MM.1S (cell line): ENCODE data around the gene NEDD4L.

Source experiments
- DNase-seq: peaks from one replicate; pipeline ENCODE4 v3.0.0-alpha.2; 2015
- H2AFZ ChIP-seq: fragments of 300-600 bp; sonication (generic); 2 replicates; pipeline ENCODE4 v1.6.0; 2016; ENCODE audit warnings: antibody characterized with exemption, low read length
- H3F3A ChIP-seq: fragments of 300-600 bp; sonication (generic); 2 replicates; pipeline ENCODE4 v1.6.1; 2016; ENCODE audit warnings: mild to moderate bottlenecking, antibody characterized with exemption, low read length, moderate library complexity, mixed read lengths; ENCODE audit not compliant: insufficient read depth
- H3K27ac ChIP-seq: fragments of 300-600 bp; sonication (generic); 2 replicates; pipeline ENCODE4 v1.5.1; 2016; ENCODE audit warnings: mild to moderate bottlenecking, low read length
- H3K27me3 ChIP-seq: fragments of 300-600 bp; sonication (generic); replicated peaks from 2 replicates; pipeline ENCODE4 v1.6.0; 2016; ENCODE audit warnings: low read length; ENCODE audit not compliant: insufficient read depth
- H3K36me3 ChIP-seq: fragments of 300-600 bp; sonication (generic); replicated peaks from 2 replicates; pipeline ENCODE4 v1.6.1; 2016; ENCODE audit warnings: mild to moderate bottlenecking, low read length, mixed read lengths; ENCODE audit not compliant: insufficient read depth
- H3K4me1 ChIP-seq: fragments of 300-600 bp; sonication (generic); 2 replicates; pipeline ENCODE4 v1.6.1; 2016; ENCODE audit warnings: low read length, mixed read lengths
- H3K4me2 ChIP-seq: fragments of 300-600 bp; sonication (generic); 2 replicates; pipeline ENCODE4 v1.6.0; 2016; ENCODE audit warnings: low read depth, low read length
- H3K4me3 ChIP-seq: fragments of 300-600 bp; sonication (generic); 2 replicates; pipeline ENCODE4 v1.5.1; 2016; ENCODE audit warnings: low read length, mixed read lengths
- H3K79me2 ChIP-seq: fragments of 300-600 bp; sonication (generic); 2 replicates; pipeline ENCODE4 v1.6.1; 2016; ENCODE audit warnings: mixed run types, low read length, mixed read lengths
- H3K9ac ChIP-seq: fragments of 300-600 bp; sonication (generic); 2 replicates; pipeline ENCODE4 v1.6.1; 2016; ENCODE audit warnings: low read length, mixed read lengths
- H3K9me2 ChIP-seq: fragments of 300-600 bp; sonication (generic); replicated peaks from 2 replicates; pipeline ENCODE4 v1.6.1; 2016; ENCODE audit warnings: mild to moderate bottlenecking, low read length, mixed read lengths; ENCODE audit not compliant: insufficient read depth
- H3K9me3 ChIP-seq: fragments of 300-600 bp; sonication (generic); replicated peaks from 2 replicates; pipeline ENCODE4 v1.6.1; 2016; ENCODE audit warnings: mild to moderate bottlenecking, low read length, mixed read lengths; ENCODE audit not compliant: insufficient read depth
- H4K20me1 ChIP-seq: fragments of 300-600 bp; sonication (generic); 2 replicates; pipeline ENCODE4 v1.6.1; 2016; ENCODE audit warnings: mild to moderate bottlenecking, low read length, moderate library complexity, mixed read lengths; ENCODE audit not compliant: insufficient read depth
- CTCF ChIP-seq: fragments of 300-600 bp; sonication (generic); IDR thresholded peaks from 2 replicates; pipeline ENCODE4 v1.5.1; 2016; ENCODE audit warnings: antibody characterized with exemption, low read length, mixed read lengths
- EZH2 ChIP-seq: fragments of 300-600 bp; sonication (generic); optimal IDR thresholded peaks from 2 replicates; pipeline ENCODE3; 2017; ENCODE audit warnings: low read depth, mild to moderate bottlenecking, antibody characterized with exemption, low read length, mixed read lengths
- EZH2phosphoT487 ChIP-seq: fragments of 300-600 bp; sonication (generic); IDR thresholded peaks from 2 replicates; pipeline ENCODE4 v1.6.1; 2018; ENCODE audit warnings: antibody characterized with exemption, low read length

Gene NEDD4L

DNA sequence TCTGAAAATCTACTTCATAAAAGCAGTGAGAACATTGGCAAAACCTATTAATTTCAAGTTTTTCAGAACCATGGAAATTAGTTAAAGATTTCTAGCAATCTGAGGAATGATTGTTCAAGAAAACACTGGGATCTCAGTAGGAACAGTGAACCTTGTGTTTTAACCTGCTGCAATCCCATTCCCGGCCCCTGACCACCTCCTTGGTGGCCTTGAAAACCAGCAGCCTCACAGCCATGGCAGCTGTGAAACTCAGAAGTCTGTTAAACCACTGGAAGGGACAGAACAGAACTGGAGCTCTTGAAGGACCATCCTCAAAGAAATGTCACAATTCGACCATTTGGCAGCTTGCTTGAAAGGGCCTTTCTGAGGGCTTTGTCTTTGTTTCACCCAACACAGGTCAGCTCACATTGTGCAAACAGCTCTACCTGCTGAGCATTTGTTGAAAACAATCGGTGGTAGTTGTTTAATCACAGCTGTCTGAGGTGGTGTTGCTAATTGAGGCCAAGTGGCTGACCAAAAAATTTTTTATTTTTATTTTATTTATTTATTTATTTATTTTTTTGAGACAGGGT, 25.8 kb downstream of the NEDD4L start:
- no peak for DNase-seq
- Histone ChIP-seq H3F3A (no peaks in the 10 kb centered on the region), H3K27ac (no peak overlapping the region), H3K9me3 (no peaks in the 10 kb centered on the region), H3K79me2 (no peaks in the 10 kb centered on the region), H4K20me1 (no peaks in the 10 kb centered on the region), H3K4me3 (no peak overlapping the region), H3K9ac (no peak overlapping the region), H3K9me2 (no peaks in the 10 kb centered on the region), H3K36me3 (no peaks in the 10 kb centered on the region), H2AFZ (no peak overlapping the region), H3K27me3 (no peaks in the 10 kb centered on the region), H3K4me1 (no peaks in the 10 kb centered on the region), H3K4me2 (no peak overlapping the region)
- TF ChIP-seq CTCF (no peak), EZH2 (no peak), EZH2phosphoT487 (no peak)

DNA sequence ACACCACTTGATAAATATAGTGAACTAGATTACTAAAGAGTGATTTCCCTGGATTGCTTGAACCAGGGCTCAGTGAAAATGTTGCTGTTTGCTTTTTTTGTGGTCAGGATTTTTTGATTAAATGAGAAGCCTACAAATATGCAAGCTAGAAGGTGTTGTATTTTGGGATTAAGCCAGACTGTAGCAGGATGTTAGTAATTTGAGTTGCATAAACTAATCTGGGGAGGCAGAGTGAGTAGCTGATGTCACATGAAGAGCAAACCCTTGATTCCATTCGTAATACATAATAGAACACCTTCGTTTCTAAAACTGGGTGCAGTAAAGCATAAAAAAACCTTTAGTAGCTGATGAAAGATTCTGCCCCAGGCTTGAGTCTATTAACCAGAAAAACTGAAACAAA, 32.0 kb downstream of the NEDD4L start:
- Histone ChIP-seq H3K79me2 (peaks cover 4% of the 10 kb centered on the region; the same call in 1 of the 2 replicates), H3K27me3 (no peaks in the 10 kb centered on the region)

DNA sequence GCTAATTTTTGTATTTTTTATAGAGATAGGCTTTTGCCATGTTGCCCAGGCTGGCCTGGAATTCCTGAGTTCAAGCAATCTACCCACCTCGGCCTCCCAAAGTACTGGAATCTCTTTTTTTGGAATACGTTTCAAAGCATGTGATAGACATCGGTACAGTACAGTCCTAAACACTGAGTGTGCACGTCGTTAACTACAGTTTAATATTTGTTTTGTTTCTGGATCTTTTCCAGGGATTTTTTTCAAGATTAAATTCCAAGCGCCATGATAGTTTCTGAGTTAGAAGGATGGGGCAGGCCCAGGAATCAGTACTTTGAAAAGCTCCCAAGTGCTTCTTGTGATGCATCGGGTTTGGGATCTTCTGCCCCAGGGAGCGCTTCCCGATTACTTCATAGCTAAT, 33.3 kb downstream of the NEDD4L start:
- no peaks in the 10 kb centered on the region for H3F3A ChIP-seq
- no peaks in the 10 kb centered on the region for H3K36me3 ChIP-seq
- no peaks in the 10 kb centered on the region for H3K9me3 ChIP-seq
- H3K4me1 ChIP-seq: no peaks in the 10 kb centered on the region
- H4K20me1 ChIP-seq: no peaks in the 10 kb centered on the region
- no peak overlapping the region for H3K9ac ChIP-seq
- DNase-seq: no peak
- no peaks in the 10 kb centered on the region for H3K9me2 ChIP-seq
- H3K4me2 ChIP-seq: no peak overlapping the region
- no peak overlapping the region for H3K4me3 ChIP-seq
- no peaks in the 10 kb centered on the region for H3K27me3 ChIP-seq
- H2AFZ ChIP-seq: no peak overlapping the region
- TF ChIP-seq EZH2 (no peak), CTCF (no peak), EZH2phosphoT487 (no peak)
- H3K79me2 ChIP-seq: peaks cover 4% of the 10 kb centered on the region; the same call in 1 of the 2 replicates
- no peak overlapping the region for H3K27ac ChIP-seq

More for the DNA sequence above, 32.0 kb downstream of the NEDD4L start:
- no peaks in the 10 kb centered on the region for H3K9me3 ChIP-seq
- no peaks in the 10 kb centered on the region for H3F3A ChIP-seq
- no peak overlapping the region for H3K4me2 ChIP-seq
- H3K36me3 ChIP-seq: no peaks in the 10 kb centered on the region
- H2AFZ ChIP-seq: no peak overlapping the region
- H3K4me1 ChIP-seq: no peaks in the 10 kb centered on the region
- H3K9me2 ChIP-seq: no peaks in the 10 kb centered on the region
- TF ChIP-seq EZH2phosphoT487 (no peak), CTCF (no peak), EZH2 (no peak)
- H4K20me1 ChIP-seq: no peaks in the 10 kb centered on the region
- no peak for DNase-seq
- H3K4me3 ChIP-seq: no peak overlapping the region
- no peak overlapping the region for H3K9ac ChIP-seq
- H3K27ac ChIP-seq: no peak overlapping the region
